ENCODE results near the gene VPS72. TPM values are rescaled to one million over a fixed set of nuclear protein-coding genes. Genes with fewer than 3 reads are reported as not detected.
"Not testable (repeated sequence)": the region's sequence is repeated elsewhere in the genome, so short reads cannot be mapped to it uniquely, and the experiment has no call there.

The VPS72 gene
- 87.3 and 105 TPM in 2 replicates for total RNA-seq (2014; rRNA removed; shearing (Covaris generic); ENCODE audit: low replicate concordance)

- Histone ChIP-seq H3K4me3 (peak within 1 kb of the TSS; percentile 100), H3K36me3 (peaks cover 18% of the 10 kb centered on the region), H3K9me3 (no peaks in the 10 kb centered on the region), H3K27me3 (no peaks in the 10 kb centered on the region)
- peak; percentile 94 for DNase-seq
Observed at GRCh38 chr1:151189637-151190445, at the start of gene VPS72. VPS72 (minus strand) TSS chr1:151190197; CDS start chr1:151190121, 76 bp downstream.

GRCh38 chr1:151238467-151238739 lies 48.4 kb upstream of the VPS72 start:
- H3K36me3 ChIP-seq: peaks cover 98% of the 10 kb centered on the region

GRCh38 chr1:151237678-151238466 lies 47.9 kb upstream of the VPS72 start:
- Histone ChIP-seq H3K36me3 (peaks cover 98% of the 10 kb centered on the region), H3K27me3 (no peaks in the 10 kb centered on the region), H3K9me3 (no peaks in the 10 kb centered on the region), H3K4me3 (no peak overlapping the region)
- no peak for DNase-seq

More at GRCh38 chr1:151238467-151238739, 48.4 kb upstream of the VPS72 start:
- no peak overlapping the region for H3K4me3 ChIP-seq
- peak; percentile 55 for DNase-seq
- H3K27me3 ChIP-seq: no peaks in the 10 kb centered on the region
- no peaks in the 10 kb centered on the region for H3K9me3 ChIP-seq

GRCh38 chr1:151235235-151235634 lies 45.2 kb upstream of the VPS72 start:
- H3K9me3 ChIP-seq: no peaks in the 10 kb centered on the region
- no peak for DNase-seq
- H3K4me3 ChIP-seq: no peak overlapping the region
- peaks cover 98% of the 10 kb centered on the region for H3K36me3 ChIP-seq
- H3K27me3 ChIP-seq: no peaks in the 10 kb centered on the region

- H3K27me3 ChIP-seq: no peaks in the 10 kb centered on the region
- peaks cover 80% of the 10 kb centered on the region for H3K36me3 ChIP-seq
- H3K4me3 ChIP-seq: no peak overlapping the region
- no peaks in the 10 kb centered on the region for H3K9me3 ChIP-seq
- DNase-seq: peak; percentile 32
Observed at GRCh38 chr1:151222130-151222529, 32.1 kb upstream of the VPS72 start.

- peaks cover 78% of the 10 kb centered on the region for H3K36me3 ChIP-seq
- no peaks in the 10 kb centered on the region for H3K27me3 ChIP-seq
- H3K4me3 ChIP-seq: no peak overlapping the region
- no peak for DNase-seq
- no peaks in the 10 kb centered on the region for H3K9me3 ChIP-seq
Observed at GRCh38 chr1:151221616-151222015, 31.6 kb upstream of the VPS72 start.

GRCh38 chr1:151213560-151213959 lies 23.6 kb upstream of the VPS72 start:
- no peak for DNase-seq
- Histone ChIP-seq H3K27me3 (no peaks in the 10 kb centered on the region), H3K36me3 (peaks cover 77% of the 10 kb centered on the region), H3K4me3 (no peak overlapping the region), H3K9me3 (no peaks in the 10 kb centered on the region)

- no peak for DNase-seq
- no peaks in the 10 kb centered on the region for H3K9me3 ChIP-seq
- peaks cover 75% of the 10 kb centered on the region for H3K36me3 ChIP-seq
- no peaks in the 10 kb centered on the region for H3K27me3 ChIP-seq
- H3K4me3 ChIP-seq: no peak overlapping the region
Observed at GRCh38 chr1:151211972-151212705, 22.1 kb upstream of the VPS72 start.

- no peak for DNase-seq
- H3K27me3 ChIP-seq: no peaks in the 10 kb centered on the region
- no peaks in the 10 kb centered on the region for H3K9me3 ChIP-seq
- H3K36me3 ChIP-seq: peaks cover 80% of the 10 kb centered on the region
- no peak overlapping the region for H3K4me3 ChIP-seq
Observed at GRCh38 chr1:151210830-151211229, 20.8 kb upstream of the VPS72 start.

GRCh38 chr1:151205381-151205965 lies 15.5 kb upstream of the VPS72 start:
- not testable (repeated sequence) for DNase-seq, H3K9me3 ChIP-seq, H3K4me3 ChIP-seq, H3K27me3 ChIP-seq
- peaks cover 87% of the 10 kb centered on the region for H3K36me3 ChIP-seq

GRCh38 chr1:151199873-151200581 lies 10.0 kb upstream of the VPS72 start:
- DNase-seq: peak; percentile 57
- Histone ChIP-seq H3K36me3 (peaks cover 53% of the 10 kb centered on the region), H3K4me3 (peak overlapping the region; percentile 98), H3K27me3 (no peaks in the 10 kb centered on the region), H3K9me3 (no peaks in the 10 kb centered on the region)

- no peaks in the 10 kb centered on the region for H3K27me3 ChIP-seq
- DNase-seq: peak; percentile 99
- H3K4me3 ChIP-seq: peak within 1 kb of the TSS; percentile 98
- H3K9me3 ChIP-seq: no peaks in the 10 kb centered on the region
- peaks cover 39% of the 10 kb centered on the region for H3K36me3 ChIP-seq
Observed at GRCh38 chr1:151198254-151199127, 8.5 kb upstream of the VPS72 start, which contains the start of gene PIP5K1A. PIP5K1A (plus strand) TSS chr1:151198552; CDS start chr1:151198997, 445 bp downstream.

GRCh38 chr1:151197863-151198253 lies 7.9 kb upstream of the VPS72 start:
- Histone ChIP-seq H3K36me3 (peaks cover 33% of the 10 kb centered on the region), H3K27me3 (no peaks in the 10 kb centered on the region), H3K4me3 (peak overlapping the region; percentile 98), H3K9me3 (no peaks in the 10 kb centered on the region)
- no peak for DNase-seq

GRCh38 chr1:151196292-151196800 lies 6.3 kb upstream of the VPS72 start:
- peak overlapping the region; percentile 30 for H3K4me3 ChIP-seq
- peak; percentile 68 for DNase-seq

More at GRCh38 chr1:151196292-151196800, 6.3 kb upstream of the VPS72 start:
- peaks cover 18% of the 10 kb centered on the region for H3K36me3 ChIP-seq
- H3K27me3 ChIP-seq: no peaks in the 10 kb centered on the region
- no peaks in the 10 kb centered on the region for H3K9me3 ChIP-seq
